ENCODE results near the gene LSM5. TPM values are rescaled to one million over a fixed set of nuclear protein-coding genes. Genes with fewer than 3 reads are reported as not detected.

Gene LSM5
- total RNA-seq, 1 donor = 17.4 TPM

DNA sequence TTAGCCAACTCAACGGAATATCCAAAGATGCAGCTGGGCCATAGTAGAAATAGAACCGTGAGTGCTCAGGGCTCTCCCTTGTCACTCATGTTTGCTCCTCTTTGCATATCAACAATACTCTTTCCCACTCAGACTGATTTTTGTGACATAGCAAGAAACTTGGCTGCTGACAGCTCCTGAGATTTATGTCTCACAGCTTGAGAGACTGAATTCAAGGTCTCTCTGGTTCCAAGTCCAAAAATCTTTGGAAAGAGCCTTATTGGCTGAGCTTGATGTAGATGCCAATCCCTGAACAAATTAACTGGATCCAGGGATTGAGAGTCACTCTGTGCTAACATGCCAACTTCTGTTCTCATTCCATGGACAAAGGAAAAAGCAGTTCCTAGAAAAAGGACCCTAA lies 30.4 kb downstream of the LSM5 start:
- Histone ChIP-seq H3K27me3 (ENCODE audit: insufficient read depth, low read length) (no peaks in the 10 kb centered on the region), H3K36me3 (ENCODE audit: insufficient read depth, low read length) (no peaks in the 10 kb centered on the region), H2AFZ (ENCODE audit: low read length) (no peak overlapping the region), H3K9me3 (ENCODE audit: low read depth, low read length) (no peaks in the 10 kb centered on the region), H3K4me3 (ENCODE audit: insufficient read depth, low read length) (no peak overlapping the region), H3K4me2 (ENCODE audit: insufficient read depth, low read length) (no peak overlapping the region), H3K27ac (ENCODE audit: low read depth, low read length) (no peak overlapping the region), H3K4me1 (ENCODE audit: insufficient read depth, low read length) (no peaks in the 10 kb centered on the region), H4K20me1 (ENCODE audit: insufficient read depth, low read length) (no peaks in the 10 kb centered on the region), H3K79me2 (ENCODE audit: insufficient read depth, low read length) (no peaks in the 10 kb centered on the region)
- TF ChIP-seq, protein P1, sequence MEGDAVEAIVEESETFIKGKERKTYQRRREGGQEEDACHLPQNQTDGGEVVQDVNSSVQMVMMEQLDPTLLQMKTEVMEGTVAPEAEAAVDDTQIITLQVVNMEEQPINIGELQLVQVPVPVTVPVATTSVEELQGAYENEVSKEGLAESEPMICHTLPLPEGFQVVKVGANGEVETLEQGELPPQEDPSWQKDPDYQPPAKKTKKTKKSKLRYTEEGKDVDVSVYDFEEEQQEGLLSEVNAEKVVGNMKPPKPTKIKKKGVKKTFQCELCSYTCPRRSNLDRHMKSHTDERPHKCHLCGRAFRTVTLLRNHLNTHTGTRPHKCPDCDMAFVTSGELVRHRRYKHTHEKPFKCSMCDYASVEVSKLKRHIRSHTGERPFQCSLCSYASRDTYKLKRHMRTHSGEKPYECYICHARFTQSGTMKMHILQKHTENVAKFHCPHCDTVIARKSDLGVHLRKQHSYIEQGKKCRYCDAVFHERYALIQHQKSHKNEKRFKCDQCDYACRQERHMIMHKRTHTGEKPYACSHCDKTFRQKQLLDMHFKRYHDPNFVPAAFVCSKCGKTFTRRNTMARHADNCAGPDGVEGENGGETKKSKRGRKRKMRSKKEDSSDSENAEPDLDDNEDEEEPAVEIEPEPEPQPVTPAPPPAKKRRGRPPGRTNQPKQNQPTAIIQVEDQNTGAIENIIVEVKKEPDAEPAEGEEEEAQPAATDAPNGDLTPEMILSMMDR (IDR thresholded peaks at IDR 0.05; ENCODE audit: extremely low read depth, low read depth, low read length) = no peak
- DNase-seq (ENCODE audit: insufficient read length, low spot score, missing footprints) = no peak

DNA sequence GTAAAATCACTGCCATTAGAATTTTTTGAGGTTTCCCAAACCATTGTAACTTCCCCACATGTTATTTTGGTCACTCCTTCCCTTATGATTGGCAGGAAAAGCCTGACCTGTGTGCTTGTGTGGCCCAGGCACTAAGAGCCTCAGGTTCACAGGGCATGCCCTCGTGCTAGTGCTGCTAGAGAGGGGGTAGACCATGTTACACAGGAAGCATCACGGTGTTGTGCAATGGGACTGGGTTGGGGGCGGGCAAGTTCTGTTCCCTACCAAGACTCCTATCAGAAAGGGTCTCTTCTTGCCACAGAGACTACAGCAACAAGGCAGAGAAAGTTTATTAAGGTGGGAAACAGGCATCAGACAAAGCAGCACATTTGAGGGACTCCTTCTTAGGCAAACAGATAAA lies 32.2 kb downstream of the LSM5 start:
- DNase-seq (ENCODE audit: insufficient read length, low spot score, missing footprints) = no peak
- Histone ChIP-seq H3K79me2 (ENCODE audit: insufficient read depth, low read length) (no peaks in the 10 kb centered on the region), H3K27ac (ENCODE audit: low read depth, low read length) (no peak overlapping the region), H3K36me3 (ENCODE audit: insufficient read depth, low read length) (no peaks in the 10 kb centered on the region), H3K4me1 (ENCODE audit: insufficient read depth, low read length) (no peaks in the 10 kb centered on the region), H3K4me2 (ENCODE audit: insufficient read depth, low read length) (no peak overlapping the region), H4K20me1 (ENCODE audit: insufficient read depth, low read length) (no peaks in the 10 kb centered on the region), H2AFZ (ENCODE audit: low read length) (no peak overlapping the region), H3K9me3 (ENCODE audit: low read depth, low read length) (no peaks in the 10 kb centered on the region), H3K4me3 (ENCODE audit: insufficient read depth, low read length) (no peak overlapping the region), H3K27me3 (ENCODE audit: insufficient read depth, low read length) (no peaks in the 10 kb centered on the region)
- TF ChIP-seq, protein P1 (IDR thresholded peaks at IDR 0.05; ENCODE audit: extremely low read depth, low read depth, low read length) = no peak

DNA sequence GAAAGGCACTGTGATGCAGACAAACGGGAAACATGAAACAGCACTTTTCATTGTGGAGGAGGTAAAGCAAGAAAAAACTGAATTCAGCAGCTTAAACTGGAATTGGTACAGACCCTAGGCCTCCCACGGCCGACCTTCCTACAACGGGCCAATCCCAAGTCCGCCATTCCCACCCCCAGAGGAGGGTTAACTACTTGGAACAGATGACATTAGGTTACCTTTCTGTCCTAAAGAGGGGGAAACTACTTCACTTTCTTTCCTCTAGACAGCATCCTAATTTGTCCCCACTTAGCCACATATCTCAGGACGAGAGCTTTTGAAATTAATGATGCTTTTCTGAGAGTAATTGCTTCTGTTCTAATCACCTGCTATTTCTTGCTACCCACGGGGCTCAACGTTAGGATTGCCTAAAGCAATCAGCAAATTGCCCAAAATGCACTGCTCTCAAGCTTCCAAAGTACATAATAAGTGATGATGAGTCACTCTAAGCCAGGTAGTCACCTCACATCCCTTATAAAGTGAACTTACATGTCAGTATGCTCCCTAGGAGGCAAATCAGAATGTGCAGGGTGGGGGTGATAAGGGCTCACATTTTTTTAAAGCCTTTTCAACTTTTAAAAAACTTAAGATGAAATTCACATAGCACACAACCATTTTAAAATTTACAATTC lies 36.7 kb downstream of the LSM5 start:
- no peaks in the 10 kb centered on the region for H3K4me1 ChIP-seq (ENCODE audit: insufficient read depth, low read length)
- H3K27me3 ChIP-seq (ENCODE audit: insufficient read depth, low read length) = no peaks in the 10 kb centered on the region
- no peaks in the 10 kb centered on the region for H3K79me2 ChIP-seq (ENCODE audit: insufficient read depth, low read length)
- no peak overlapping the region for H3K27ac ChIP-seq (ENCODE audit: low read depth, low read length)
- no peak for DNase-seq (ENCODE audit: insufficient read length, low spot score, missing footprints)
- H2AFZ ChIP-seq (ENCODE audit: low read length) = no peak overlapping the region
- TF ChIP-seq, protein P1 (IDR thresholded peaks at IDR 0.05; ENCODE audit: extremely low read depth, low read depth, low read length) = no peak
- H3K4me2 ChIP-seq (ENCODE audit: insufficient read depth, low read length) = no peak overlapping the region
- no peaks in the 10 kb centered on the region for H4K20me1 ChIP-seq (ENCODE audit: insufficient read depth, low read length)
- H3K4me3 ChIP-seq (ENCODE audit: insufficient read depth, low read length) = no peak overlapping the region
- H3K36me3 ChIP-seq (ENCODE audit: insufficient read depth, low read length) = no peaks in the 10 kb centered on the region
- no peaks in the 10 kb centered on the region for H3K9me3 ChIP-seq (ENCODE audit: low read depth, low read length)

DNA sequence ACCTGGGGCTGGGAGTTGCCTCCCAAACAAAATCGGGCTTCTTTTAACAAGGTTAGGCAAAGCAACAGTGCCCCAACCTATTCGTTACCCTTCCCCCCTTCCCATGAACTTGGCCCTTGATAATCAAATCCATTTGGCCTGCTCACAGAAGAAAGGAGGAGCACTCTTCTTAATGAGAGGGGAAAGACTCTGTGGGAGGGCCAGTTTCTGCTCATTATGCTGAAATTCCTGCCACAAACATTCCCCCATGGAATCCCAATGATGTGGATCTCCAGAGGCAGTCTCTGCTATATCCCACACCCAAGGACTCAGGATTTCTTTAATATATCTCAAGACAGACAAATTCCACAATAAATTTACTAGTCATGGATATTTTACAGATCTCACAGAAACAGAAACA lies 43.0 kb downstream of the LSM5 start:
- Histone ChIP-seq H3K36me3 (ENCODE audit: insufficient read depth, low read length) (no peaks in the 10 kb centered on the region), H3K79me2 (ENCODE audit: insufficient read depth, low read length) (no peaks in the 10 kb centered on the region), H3K4me1 (ENCODE audit: insufficient read depth, low read length) (no peaks in the 10 kb centered on the region), H4K20me1 (ENCODE audit: insufficient read depth, low read length) (no peaks in the 10 kb centered on the region), H3K27ac (ENCODE audit: low read depth, low read length) (no peak overlapping the region), H2AFZ (ENCODE audit: low read length) (no peak overlapping the region), H3K4me3 (ENCODE audit: insufficient read depth, low read length) (no peak overlapping the region), H3K4me2 (ENCODE audit: insufficient read depth, low read length) (no peak overlapping the region), H3K9me3 (ENCODE audit: low read depth, low read length) (no peaks in the 10 kb centered on the region), H3K27me3 (ENCODE audit: insufficient read depth, low read length) (no peaks in the 10 kb centered on the region)
- TF ChIP-seq, protein P1 (IDR thresholded peaks at IDR 0.05; ENCODE audit: extremely low read depth, low read depth, low read length) = no peak
- no peak for DNase-seq (ENCODE audit: insufficient read length, low spot score, missing footprints)

Data from osteoblast (primary cell).